Neural cell (in vitro differentiated cells): Measurements from ENCODE around the gene GIPC3. TPM values are rescaled to one million over a fixed set of nuclear protein-coding genes. Genes with fewer than 3 reads are reported as not detected.
"Not testable (repeated sequence)": the region's sequence is repeated elsewhere in the genome, so short reads cannot be mapped to it uniquely, and the experiment has no call there.

ENCODE experiments used
- H2AFZ ChIP-seq: fragments of 200-600, 300-800 bp; sonication (generic), shearing (Covaris generic); 2 replicates; pipeline ENCODE4 v1.6.0; 2014; ENCODE audit warnings: low read depth, mild to moderate bottlenecking, antibody characterized with exemption, low read length, moderate library complexity
- H3F3A ChIP-seq: fragments of 200-600 bp; shearing (Covaris generic); 2 replicates; pipeline ENCODE4 v1.6.1; 2016; ENCODE audit warnings: mild to moderate bottlenecking, moderate library complexity, mixed read lengths, antibody characterized with exemption, low read length; ENCODE audit not compliant: insufficient read depth, poor library complexity, severe bottlenecking
- H3K27ac ChIP-seq: fragments of 200-600, 300-800 bp; sonication (generic), shearing (Covaris generic); 2 replicates; pipeline ENCODE4 v1.5.1; 2014; ENCODE audit warnings: mild to moderate bottlenecking, low read length, moderate library complexity
- H3K27me3 ChIP-seq: fragments of 300-800, 200-600 bp; sonication (generic), shearing (Covaris generic); 2 replicates; pipeline ENCODE4 v1.6.0; 2014; ENCODE audit warnings: mild to moderate bottlenecking, low read depth, low read length, moderate library complexity; ENCODE audit not compliant: insufficient read depth
- H3K36me3 ChIP-seq: fragments of 300-800, 200-600 bp; sonication (generic), shearing (Covaris generic); 2 replicates; pipeline ENCODE4 v1.5.1; 2014; ENCODE audit warnings: mild to moderate bottlenecking, antibody characterized with exemption, low read length, moderate library complexity; ENCODE audit not compliant: insufficient read depth
- H3K4me2 ChIP-seq: fragments of 300-800, 200-600 bp; sonication (generic), shearing (Covaris generic); 2 replicates; pipeline ENCODE4 v1.6.0; 2014; ENCODE audit warnings: mild to moderate bottlenecking, low read length
- H3K4me3 ChIP-seq: fragments of 300-800, 200-600 bp; sonication (generic), shearing (Covaris generic); 2 replicates; pipeline ENCODE4 v1.5.1; 2014; ENCODE audit warnings: mild to moderate bottlenecking, low read length, moderate library complexity
- H3K79me2 ChIP-seq: fragments of 200-600 bp; shearing (Covaris generic); replicated peaks from 2 replicates; pipeline ENCODE4 v1.6.0; 2014; ENCODE audit warnings: mild to moderate bottlenecking, low read length, moderate library complexity; ENCODE audit not compliant: insufficient read depth
- H3K9ac ChIP-seq: fragments of 300-800, 200-600 bp; sonication (generic), shearing (Covaris generic); 2 replicates; pipeline ENCODE4 v1.6.1; 2016; ENCODE audit warnings: mild to moderate bottlenecking, low read length, mixed read lengths
- H3K9me2 ChIP-seq: fragments of 200-600 bp; shearing (Covaris generic); 2 replicates; pipeline ENCODE4 v1.6.1; 2016; ENCODE audit warnings: mild to moderate bottlenecking, low read length, mixed read lengths; ENCODE audit not compliant: insufficient read depth
- H3K9me3 ChIP-seq: fragments of 200-600, 300-800 bp; sonication (generic), shearing (Covaris generic); 2 replicates; pipeline ENCODE4 v1.6.1; 2016; ENCODE audit warnings: mild to moderate bottlenecking, mixed run types, low read length, moderate library complexity, mixed read lengths
- H4K20me1 ChIP-seq: fragments of 200-600 bp; shearing (Covaris generic); 2 replicates; pipeline ENCODE4 v1.6.1; 2016; ENCODE audit warnings: mild to moderate bottlenecking, mixed run types; ENCODE audit not compliant: insufficient read depth
- EP300 ChIP-seq: fragments of 450-650 bp; conservative IDR thresholded peaks from 2 replicates; pipeline ENCODE4 v1.6.1; 2014; ENCODE audit warnings: antibody characterized with exemption, mild to moderate bottlenecking, moderate library complexity; ENCODE audit not compliant: poor library complexity, severe bottlenecking
- EZH2 ChIP-seq: fragments of 200-600, 300-800 bp; shearing (Covaris generic), sonication (generic); IDR thresholded peaks from 2 replicates; pipeline ENCODE4 v1.6.1; 2014; ENCODE audit warnings: antibody characterized with exemption, low read length, borderline replicate concordance, mild to moderate bottlenecking; ENCODE audit not compliant: insufficient read depth, poor library complexity, severe bottlenecking
- MXI1 ChIP-seq: fragments of 450-650 bp; conservative IDR thresholded peaks from 2 replicates; pipeline ENCODE4 v1.6.1; 2014; ENCODE audit warnings: antibody characterized with exemption, mild to moderate bottlenecking; ENCODE audit not compliant: poor library complexity, severe bottlenecking
- POLR2AphosphoS5 ChIP-seq: IDR thresholded peaks from 2 replicates; pipeline ENCODE4 v1.6.1; 2012
- RAD21 ChIP-seq: fragments of 450-650 bp; conservative IDR thresholded peaks from 2 replicates; pipeline ENCODE4 v1.6.1; 2014; ENCODE audit warnings: antibody characterized with exemption, mild to moderate bottlenecking, moderate library complexity
- SMC3 ChIP-seq: fragments of 450-650 bp; conservative IDR thresholded peaks from 2 replicates; pipeline ENCODE4 v1.6.1; 2014; ENCODE audit warnings: antibody characterized with exemption, mild to moderate bottlenecking, moderate library complexity; ENCODE audit not compliant: poor library complexity
- TAF1 ChIP-seq: IDR thresholded peaks from 2 replicates; pipeline ENCODE4 v1.6.1; 2012; ENCODE audit warnings: low read depth
- polyA plus RNA-seq: library from polyadenylated mRNA; depleted of rRNA; stranded (reverse); fragments of >200 nt; gene quantifications from 2 replicates; pipeline ENCODE4 v1.2.3, GENCODE V29; 2014
- TF ChIP-seq, protein P1 (sequence below): IDR thresholded peaks from 2 replicates; pipeline ENCODE4 v1.6.1; 2012; ENCODE audit warnings: borderline replicate concordance
- TF ChIP-seq, protein P2 (sequence below): fragments of 450-650 bp; IDR thresholded peaks from 2 replicates; pipeline ENCODE4 v1.5.1; 2014; ENCODE audit warnings: antibody characterized with exemption, mild to moderate bottlenecking, moderate library complexity; ENCODE audit not compliant: poor library complexity, severe bottlenecking

GIPC3 gene
- polyA plus RNA-seq, 1 donor from 2014 or later, result not detected

DNA sequence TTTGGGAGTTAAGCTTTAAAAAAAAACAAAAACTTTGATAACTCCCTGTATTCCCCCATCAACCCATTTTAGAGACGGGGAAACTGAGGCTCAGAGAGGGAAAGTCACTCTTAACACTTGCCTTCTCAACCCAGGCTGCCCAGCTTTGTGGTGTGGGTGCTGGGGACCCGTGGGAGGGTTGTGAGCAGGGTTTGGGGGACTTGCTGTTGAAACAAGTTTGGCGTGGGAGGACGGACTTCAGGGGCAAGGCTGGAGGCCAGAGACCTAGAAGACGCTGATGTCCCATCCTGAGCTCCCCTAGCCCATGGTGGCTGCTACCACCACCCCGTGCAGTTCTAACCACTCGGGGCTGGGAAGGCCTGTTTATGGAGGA lies 42.1 kb downstream of the GIPC3 start:
- no peaks in the 10 kb centered on the region for H3K36me3 ChIP-seq
- H3K4me2 ChIP-seq, result no peak overlapping the region
- H3K9me2 ChIP-seq, result no peaks in the 10 kb centered on the region
- no peak overlapping the region for H3K27ac ChIP-seq
- peak overlapping the region; percentile 78 for H3K4me3 ChIP-seq
- H3K27me3 ChIP-seq, result no peaks in the 10 kb centered on the region
- TF ChIP-seq EP300, result no peak
- TF ChIP-seq SMC3, result no peak
- TF ChIP-seq TAF1, result no peak
- TF ChIP-seq, protein P1, sequence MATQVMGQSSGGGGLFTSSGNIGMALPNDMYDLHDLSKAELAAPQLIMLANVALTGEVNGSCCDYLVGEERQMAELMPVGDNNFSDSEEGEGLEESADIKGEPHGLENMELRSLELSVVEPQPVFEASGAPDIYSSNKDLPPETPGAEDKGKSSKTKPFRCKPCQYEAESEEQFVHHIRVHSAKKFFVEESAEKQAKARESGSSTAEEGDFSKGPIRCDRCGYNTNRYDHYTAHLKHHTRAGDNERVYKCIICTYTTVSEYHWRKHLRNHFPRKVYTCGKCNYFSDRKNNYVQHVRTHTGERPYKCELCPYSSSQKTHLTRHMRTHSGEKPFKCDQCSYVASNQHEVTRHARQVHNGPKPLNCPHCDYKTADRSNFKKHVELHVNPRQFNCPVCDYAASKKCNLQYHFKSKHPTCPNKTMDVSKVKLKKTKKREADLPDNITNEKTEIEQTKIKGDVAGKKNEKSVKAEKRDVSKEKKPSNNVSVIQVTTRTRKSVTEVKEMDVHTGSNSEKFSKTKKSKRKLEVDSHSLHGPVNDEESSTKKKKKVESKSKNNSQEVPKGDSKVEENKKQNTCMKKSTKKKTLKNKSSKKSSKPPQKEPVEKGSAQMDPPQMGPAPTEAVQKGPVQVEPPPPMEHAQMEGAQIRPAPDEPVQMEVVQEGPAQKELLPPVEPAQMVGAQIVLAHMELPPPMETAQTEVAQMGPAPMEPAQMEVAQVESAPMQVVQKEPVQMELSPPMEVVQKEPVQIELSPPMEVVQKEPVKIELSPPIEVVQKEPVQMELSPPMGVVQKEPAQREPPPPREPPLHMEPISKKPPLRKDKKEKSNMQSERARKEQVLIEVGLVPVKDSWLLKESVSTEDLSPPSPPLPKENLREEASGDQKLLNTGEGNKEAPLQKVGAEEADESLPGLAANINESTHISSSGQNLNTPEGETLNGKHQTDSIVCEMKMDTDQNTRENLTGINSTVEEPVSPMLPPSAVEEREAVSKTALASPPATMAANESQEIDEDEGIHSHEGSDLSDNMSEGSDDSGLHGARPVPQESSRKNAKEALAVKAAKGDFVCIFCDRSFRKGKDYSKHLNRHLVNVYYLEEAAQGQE, result no peak
- TF ChIP-seq, protein P2, sequence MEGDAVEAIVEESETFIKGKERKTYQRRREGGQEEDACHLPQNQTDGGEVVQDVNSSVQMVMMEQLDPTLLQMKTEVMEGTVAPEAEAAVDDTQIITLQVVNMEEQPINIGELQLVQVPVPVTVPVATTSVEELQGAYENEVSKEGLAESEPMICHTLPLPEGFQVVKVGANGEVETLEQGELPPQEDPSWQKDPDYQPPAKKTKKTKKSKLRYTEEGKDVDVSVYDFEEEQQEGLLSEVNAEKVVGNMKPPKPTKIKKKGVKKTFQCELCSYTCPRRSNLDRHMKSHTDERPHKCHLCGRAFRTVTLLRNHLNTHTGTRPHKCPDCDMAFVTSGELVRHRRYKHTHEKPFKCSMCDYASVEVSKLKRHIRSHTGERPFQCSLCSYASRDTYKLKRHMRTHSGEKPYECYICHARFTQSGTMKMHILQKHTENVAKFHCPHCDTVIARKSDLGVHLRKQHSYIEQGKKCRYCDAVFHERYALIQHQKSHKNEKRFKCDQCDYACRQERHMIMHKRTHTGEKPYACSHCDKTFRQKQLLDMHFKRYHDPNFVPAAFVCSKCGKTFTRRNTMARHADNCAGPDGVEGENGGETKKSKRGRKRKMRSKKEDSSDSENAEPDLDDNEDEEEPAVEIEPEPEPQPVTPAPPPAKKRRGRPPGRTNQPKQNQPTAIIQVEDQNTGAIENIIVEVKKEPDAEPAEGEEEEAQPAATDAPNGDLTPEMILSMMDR, result no peak
- TF ChIP-seq MXI1, result no peak
- TF ChIP-seq POLR2AphosphoS5, result no peak
- H3F3A ChIP-seq, result no peaks in the 10 kb centered on the region
- no peaks in the 10 kb centered on the region for H4K20me1 ChIP-seq
- no peaks in the 10 kb centered on the region for H3K9me3 ChIP-seq
- no peak overlapping the region for H2AFZ ChIP-seq
- H3K79me2 ChIP-seq, result peaks cover 11% of the 10 kb centered on the region
- no peak overlapping the region for H3K9ac ChIP-seq

DNA sequence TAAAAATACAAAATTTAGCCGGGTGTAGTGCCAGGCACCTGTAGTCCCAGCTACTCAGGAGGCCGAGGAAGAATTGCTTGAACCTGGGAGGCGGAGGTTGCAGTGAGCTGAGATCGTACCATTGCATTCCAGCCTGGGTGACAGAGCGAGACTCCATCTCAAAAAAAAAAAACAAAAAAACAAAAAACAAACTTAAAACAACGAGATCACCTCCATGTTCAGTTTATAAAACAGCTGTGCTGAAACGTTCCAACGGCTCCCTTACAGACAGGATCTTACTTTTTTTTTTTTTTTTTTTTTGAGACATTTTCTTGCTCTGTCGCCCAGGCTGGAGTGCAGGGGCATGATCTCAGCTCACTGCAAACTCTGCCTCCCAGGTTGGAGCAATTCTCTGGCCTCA lies 43.5 kb downstream of the GIPC3 start:
- H3K9ac ChIP-seq, H3K27ac ChIP-seq, H3K4me2 ChIP-seq, H3F3A ChIP-seq, H3K27me3 ChIP-seq, H3K9me3 ChIP-seq, H3K36me3 ChIP-seq, H3K4me3 ChIP-seq, H3K9me2 ChIP-seq, H2AFZ ChIP-seq, H4K20me1 ChIP-seq: not testable (repeated sequence)
- peaks cover 11% of the 10 kb centered on the region for H3K79me2 ChIP-seq

DNA sequence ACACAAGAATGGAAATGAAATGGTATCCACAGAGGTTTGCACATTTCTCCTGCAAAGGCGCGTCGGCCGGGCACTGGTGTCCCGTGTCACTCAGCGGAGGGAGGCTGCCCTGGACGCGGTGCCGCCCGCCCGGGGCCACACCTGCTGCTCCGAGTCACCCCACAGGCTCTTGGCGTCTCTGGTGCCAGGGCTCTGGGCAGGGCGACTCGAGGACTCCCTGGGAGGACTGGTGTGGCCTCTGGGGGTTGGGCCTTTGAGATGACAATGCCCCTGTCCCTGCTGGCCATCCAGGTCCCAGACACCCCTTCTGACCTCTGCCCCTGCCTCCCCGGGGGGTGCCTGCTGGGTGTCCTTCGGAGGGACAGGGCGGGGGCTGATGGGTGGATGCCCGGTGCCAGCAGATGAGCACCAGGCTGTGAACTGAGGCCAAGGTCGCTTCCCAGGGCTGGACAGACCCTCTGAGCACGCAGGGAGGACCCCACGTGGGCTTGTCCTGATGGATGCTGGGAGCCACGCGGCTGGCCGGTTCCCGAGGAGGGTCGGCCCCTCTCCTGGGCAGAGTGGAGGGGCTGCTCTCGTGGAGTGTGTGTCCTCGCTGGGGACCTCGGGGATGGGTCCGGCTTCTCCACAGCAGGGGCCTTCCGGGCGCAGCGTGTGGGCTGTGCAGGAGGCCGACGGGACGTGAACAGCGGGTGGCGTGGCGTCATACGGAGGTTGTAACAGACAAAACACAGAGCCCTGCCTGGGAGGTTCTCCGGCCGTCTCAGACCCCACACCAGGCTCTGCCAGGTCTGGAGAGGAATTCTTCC lies 46.0 kb downstream of the GIPC3 start:
- H3K36me3 ChIP-seq, result no peaks in the 10 kb centered on the region
- H3K27ac ChIP-seq, result no peak overlapping the region
- no peak overlapping the region for H3K4me2 ChIP-seq
- H3F3A ChIP-seq, result no peaks in the 10 kb centered on the region
- no peaks in the 10 kb centered on the region for H4K20me1 ChIP-seq
- H3K9ac ChIP-seq, result no peak overlapping the region
- no peaks in the 10 kb centered on the region for H3K9me3 ChIP-seq
- no peaks in the 10 kb centered on the region for H3K27me3 ChIP-seq
- H3K79me2 ChIP-seq, result no peaks in the 10 kb centered on the region
- no peak overlapping the region for H3K4me3 ChIP-seq
- TF ChIP-seq SMC3 (no peak), TAF1 (no peak), MXI1 (no peak), RAD21 (no peak), EP300 (no peak), EZH2 (no peak), POLR2AphosphoS5 (no peak)
- TF ChIP-seq, protein P1, result no peak
- TF ChIP-seq, protein P2, result no peak
- H3K9me2 ChIP-seq, result no peaks in the 10 kb centered on the region
- no peak overlapping the region for H2AFZ ChIP-seq
